OCI-LY1 (cell line): ENCODE results near the gene SPEM3.

ENCODE experiments used
- H2AFZ ChIP-seq: fragments of 200-600 bp; sonication (generic), shearing (Covaris generic); 2 replicates; pipeline ENCODE4 v1.6.0; 2014; ENCODE audit warnings: antibody characterized with exemption, mild to moderate bottlenecking, low read length
- H3F3A ChIP-seq: fragments of 200-600 bp; sonication (generic), shearing (Covaris generic); 2 replicates; pipeline ENCODE4 v1.6.0; 2014; ENCODE audit warnings: mild to moderate bottlenecking, antibody characterized with exemption, low read length, moderate library complexity; ENCODE audit not compliant: insufficient read depth
- H3K27ac ChIP-seq: fragments of 200-600 bp; sonication (generic); 2 replicates; pipeline ENCODE4 v1.5.1; 2014; ENCODE audit warnings: low read length, mixed run types, mild to moderate bottlenecking, low read depth; ENCODE audit not compliant: poor library complexity, severe bottlenecking
- H3K27me3 ChIP-seq: fragments of 200-600 bp; sonication (generic); 2 replicates; pipeline ENCODE4 v1.6.0; 2014; ENCODE audit warnings: antibody characterized with exemption, mild to moderate bottlenecking, low read length, moderate library complexity; ENCODE audit not compliant: insufficient read depth
- H3K36me3 ChIP-seq: fragments of 200-600 bp; sonication (generic); 2 replicates; pipeline ENCODE4 v1.6.1; 2014; ENCODE audit warnings: mild to moderate bottlenecking, antibody characterized with exemption, low read length, moderate library complexity, mixed read lengths; ENCODE audit not compliant: insufficient read depth
- H3K4me1 ChIP-seq: fragments of 200-600 bp; sonication (generic); 2 replicates; pipeline ENCODE4 v1.5.1; 2014; ENCODE audit warnings: mild to moderate bottlenecking, low read length, moderate library complexity; ENCODE audit not compliant: insufficient read depth, severe bottlenecking
- H3K4me2 ChIP-seq: fragments of 200-600 bp; sonication (generic), shearing (Covaris generic); 2 replicates; pipeline ENCODE4 v1.6.1; 2014; ENCODE audit warnings: low read length
- H3K4me3 ChIP-seq: fragments of 200-600 bp; sonication (generic); 2 replicates; pipeline ENCODE4 v1.5.1; 2014; ENCODE audit warnings: low read length, low read depth, mild to moderate bottlenecking, mixed read lengths; ENCODE audit not compliant: poor library complexity, severe bottlenecking
- H3K79me2 ChIP-seq: fragments of 200-600 bp; shearing (Covaris generic); 2 replicates; pipeline ENCODE4 v1.6.1; 2016; ENCODE audit warnings: mixed run types, low read length, mixed read lengths; ENCODE audit not compliant: insufficient read depth
- H3K9ac ChIP-seq: fragments of 200-600 bp; sonication (generic), shearing (Covaris generic); 2 replicates; pipeline ENCODE4 v1.6.1; 2014; ENCODE audit warnings: mild to moderate bottlenecking, low read length, mixed read lengths
- H3K9me2 ChIP-seq: fragments of 200-600 bp; sonication (generic), shearing (Covaris generic); 2 replicates; pipeline ENCODE4 v1.6.1; 2014; ENCODE audit warnings: low read depth, mild to moderate bottlenecking, low read length, mixed read lengths
- H3K9me3 ChIP-seq: fragments of 200-600 bp; shearing (Covaris generic); 2 replicates; pipeline ENCODE4 v1.6.1; 2014; ENCODE audit warnings: low read length, mixed read lengths
- H4K20me1 ChIP-seq: fragments of 200-600 bp; sonication (generic), shearing (Covaris generic); 2 replicates; pipeline ENCODE4 v1.6.0; 2016; ENCODE audit warnings: mild to moderate bottlenecking, low read length; ENCODE audit not compliant: insufficient read depth
- CTCF ChIP-seq: fragments of 200-600 bp; sonication (generic), shearing (Covaris generic); IDR thresholded peaks from 2 replicates; pipeline ENCODE4 v1.5.1; 2017; ENCODE audit warnings: mild to moderate bottlenecking, antibody characterized with exemption, low read length, moderate library complexity, mixed read lengths
- EZH2 ChIP-seq: fragments of 200-600 bp; sonication (generic), shearing (Covaris generic); IDR thresholded peaks from 2 replicates; pipeline ENCODE4 v1.8.0; 2017; ENCODE audit warnings: borderline replicate concordance, mixed run types, mild to moderate bottlenecking, antibody characterized with exemption, low read length, moderate library complexity, mixed read lengths

SPEM3 gene

GRCh38 chr17:7408252-7408727 is 20.4 kb upstream of the SPEM3 start:
- Histone ChIP-seq H3K27ac (no peak overlapping the region), H3K27me3 (peaks cover 9% of the 10 kb centered on the region), H3K4me2 (no peak overlapping the region), H3K4me3 (no peak overlapping the region), H3K9me3 (no peaks in the 10 kb centered on the region), H2AFZ (no peak overlapping the region), H3K9me2 (no peaks in the 10 kb centered on the region), H3K4me1 (peaks cover 9% of the 10 kb centered on the region), H3K9ac (no peak overlapping the region), H3K79me2 (no peaks in the 10 kb centered on the region), H3F3A (0 out of 2 replicates have a peak, but pooled peaks cover 3% of the 10 kb centered on the region), H4K20me1 (no peaks in the 10 kb centered on the region), H3K36me3 (no peaks in the 10 kb centered on the region)
- TF ChIP-seq CTCF (no peak), EZH2 (no peak)

- TF ChIP-seq CTCF (no peak), EZH2 (no peak)
- Histone ChIP-seq H3F3A (0 out of 2 replicates have a peak, but pooled peaks cover 3% of the 10 kb centered on the region), H3K9me3 (no peaks in the 10 kb centered on the region), H3K27me3 (peaks cover 9% of the 10 kb centered on the region), H2AFZ (no peak overlapping the region), H3K79me2 (no peaks in the 10 kb centered on the region), H3K27ac (no peak overlapping the region), H4K20me1 (no peaks in the 10 kb centered on the region), H3K4me3 (no peak overlapping the region), H3K9me2 (no peaks in the 10 kb centered on the region), H3K4me1 (peaks cover 6% of the 10 kb centered on the region), H3K36me3 (no peaks in the 10 kb centered on the region), H3K9ac (no peak overlapping the region), H3K4me2 (no peak overlapping the region)
Measured at GRCh38 chr17:7408863-7409262, 19.8 kb upstream of the SPEM3 start.

GRCh38 chr17:7409716-7410115 is 18.9 kb upstream of the SPEM3 start:
- H3K27me3 ChIP-seq = peaks cover 11% of the 10 kb centered on the region
- no peak overlapping the region for H3K27ac ChIP-seq
- no peaks in the 10 kb centered on the region for H4K20me1 ChIP-seq
- H2AFZ ChIP-seq = no peak overlapping the region
- H3K4me2 ChIP-seq = no peak overlapping the region
- H3K4me1 ChIP-seq = peaks cover 6% of the 10 kb centered on the region
- H3K9me2 ChIP-seq = no peaks in the 10 kb centered on the region
- no peaks in the 10 kb centered on the region for H3K36me3 ChIP-seq
- no peak overlapping the region for H3K9ac ChIP-seq
- TF ChIP-seq EZH2 = no peak
- TF ChIP-seq CTCF = no peak
- H3K79me2 ChIP-seq = no peaks in the 10 kb centered on the region
- 0 out of 2 replicates have a peak, but pooled peaks cover 3% of the 10 kb centered on the region for H3F3A ChIP-seq
- no peaks in the 10 kb centered on the region for H3K9me3 ChIP-seq
- no peak overlapping the region for H3K4me3 ChIP-seq
